ENCODE measurements around the gene DNAH6. TPM values are rescaled to one million over a fixed set of nuclear protein-coding genes. Genes with fewer than 3 reads are reported as not detected.

DNAH6 gene
- total RNA-seq, 4 donors from 2014 or later: 0.04 to 0.67 (median 0.27) TPM

DNA sequence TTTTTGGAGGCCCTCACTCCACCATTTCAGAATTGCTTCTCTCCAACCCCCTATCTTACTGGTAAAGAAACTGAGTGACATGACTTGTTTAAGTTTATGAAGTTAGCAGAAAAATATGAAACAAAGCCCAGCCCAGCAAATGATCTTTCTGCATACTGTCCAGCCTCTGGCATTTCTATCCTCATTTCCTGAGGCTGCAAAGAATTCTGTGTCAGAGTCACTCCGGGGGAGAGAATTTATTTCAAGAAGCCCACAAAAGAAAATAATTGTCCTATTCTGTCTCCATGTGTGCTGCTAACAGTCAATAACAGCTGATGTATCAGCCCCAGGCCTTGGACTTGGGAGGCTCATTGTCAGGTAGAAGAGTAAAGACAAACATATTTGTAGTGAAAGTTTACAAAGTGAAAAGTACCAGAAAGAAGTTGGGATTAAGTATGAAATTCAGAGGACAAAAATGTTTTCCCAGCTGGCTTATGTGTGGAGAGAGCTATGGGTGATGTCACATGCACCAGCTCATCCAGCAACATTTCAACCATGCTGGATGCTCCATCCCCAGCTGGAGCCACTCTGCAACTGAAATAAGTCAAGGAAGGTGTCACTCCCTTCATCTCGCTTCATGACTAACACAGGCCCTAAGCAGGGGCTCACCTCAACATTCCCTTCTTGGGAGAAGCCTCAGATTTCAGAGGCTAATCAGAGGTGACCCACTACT lies 322.3 kb downstream of the DNAH6 start:
- peaks cover 0 to 32% (median 0%) of the 10 kb centered on the region in 3 donors for H3K9me3 ChIP-seq
- no peaks in the 10 kb centered on the region for H3K4me1 ChIP-seq
- 0 to 57% methylated on average over 1 to 2 of the region's 2 CpGs for WGBS, 2 donors (ENCODE audit: low coverage in 1 of 2)
- H3K27ac ChIP-seq: no peak overlapping the region
- H3K4me3 ChIP-seq: no peak overlapping the region
- H3K27me3 ChIP-seq: no peaks in the 10 kb centered on the region
- TF ChIP-seq POLR2A (IDR thresholded peaks at IDR 0.05) (no peak), CTCF (IDR thresholded peaks at IDR 0.05) (no peak), EP300 (IDR thresholded peaks at IDR 0.05) (no peak), POLR2AphosphoS5 (IDR thresholded peaks at IDR 0.05) (no peak)
- no peak for ATAC-seq
- no peaks in the 10 kb centered on the region for H3K36me3 ChIP-seq

- no peak overlapping the region for H3K4me3 ChIP-seq
- H3K9me3 ChIP-seq: peaks cover 0 to 31% (median 0%) of the 10 kb centered on the region in 3 donors
- no peak for TF ChIP-seq EP300 (IDR thresholded peaks at IDR 0.05)
- no peak for TF ChIP-seq POLR2A (IDR thresholded peaks at IDR 0.05)
- no peak for TF ChIP-seq CTCF (IDR thresholded peaks at IDR 0.05)
- no peak for TF ChIP-seq POLR2AphosphoS5 (IDR thresholded peaks at IDR 0.05)
- no peaks in the 10 kb centered on the region for H3K4me1 ChIP-seq
- ATAC-seq: no peak
- H3K27me3 ChIP-seq: no peaks in the 10 kb centered on the region
- no peak overlapping the region for H3K27ac ChIP-seq
- no peaks in the 10 kb centered on the region for H3K36me3 ChIP-seq
- 73% methylated on average over 4 of the region's 4 CpGs; no CpG with 5 or more reads in 1 of the 2 donors for WGBS, 2 donors (ENCODE audit: low coverage in 1 of 2)
These were observed 323.6 kb downstream of the DNAH6 start for GRCh38 chr2:84839851-84840250.

DNA sequence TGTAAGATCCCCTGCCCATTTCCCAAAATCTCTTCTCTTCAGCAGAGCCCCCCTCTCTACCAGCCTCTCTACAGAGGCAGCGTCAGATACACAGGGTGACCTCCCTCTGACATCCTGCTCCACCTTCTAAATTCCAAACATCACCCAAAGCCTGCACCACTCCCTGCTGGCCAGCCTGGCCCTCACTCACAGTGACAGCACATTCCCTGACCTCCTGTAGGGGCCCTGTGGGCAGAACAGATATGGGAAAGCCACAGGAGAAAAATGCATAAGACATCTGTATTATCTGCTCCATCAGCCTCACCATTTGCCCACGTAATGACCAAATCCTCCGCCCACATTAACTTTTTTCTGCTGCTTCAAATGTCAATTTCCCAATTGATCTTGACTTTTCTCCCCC lies 324.0 kb downstream of the DNAH6 start:
- no peak for ATAC-seq
- WGBS, 2 donors (ENCODE audit: low coverage in 1 of 2): 54 to 65% methylated on average over 3 of the region's 3 CpGs
- no peaks in the 10 kb centered on the region for H3K4me1 ChIP-seq
- H3K9me3 ChIP-seq: peaks cover 0 to 27% (median 0%) of the 10 kb centered on the region in 3 donors
- H3K27me3 ChIP-seq: no peaks in the 10 kb centered on the region
- H3K36me3 ChIP-seq: no peaks in the 10 kb centered on the region
- TF ChIP-seq POLR2A (IDR thresholded peaks at IDR 0.05) (no peak), EP300 (IDR thresholded peaks at IDR 0.05) (no peak), POLR2AphosphoS5 (IDR thresholded peaks at IDR 0.05) (no peak), CTCF (IDR thresholded peaks at IDR 0.05) (no peak)
- no peak overlapping the region for H3K27ac ChIP-seq
- H3K4me3 ChIP-seq: no peak overlapping the region

- no peaks in the 10 kb centered on the region for H3K4me1 ChIP-seq
- no peak overlapping the region for H3K4me3 ChIP-seq
- no peaks in the 10 kb centered on the region for H3K27me3 ChIP-seq
- H3K36me3 ChIP-seq: no peaks in the 10 kb centered on the region
- H3K27ac ChIP-seq: no peak overlapping the region
- H3K9me3 ChIP-seq: peaks cover 0 to 14% (median 0%) of the 10 kb centered on the region in 3 donors
- WGBS, 2 donors (ENCODE audit: low coverage in 1 of 2): 82 to 93% methylated on average over 3 to 6 of the region's 6 CpGs
- no peak for ATAC-seq
- no peak for TF ChIP-seq POLR2AphosphoS5 (IDR thresholded peaks at IDR 0.05)
- TF ChIP-seq EP300 (IDR thresholded peaks at IDR 0.05): no peak
- TF ChIP-seq POLR2A (IDR thresholded peaks at IDR 0.05): no peak
- no peak for TF ChIP-seq CTCF (IDR thresholded peaks at IDR 0.05)
These were observed 325.3 kb downstream of the DNAH6 start for GRCh38 chr2:84841577-84841976.

GRCh38 chr2:84844141-84844540 lies 327.8 kb downstream of the DNAH6 start:
- H3K36me3 ChIP-seq: no peaks in the 10 kb centered on the region
- no peaks in the 10 kb centered on the region for H3K9me3 ChIP-seq
- H3K4me1 ChIP-seq: no peaks in the 10 kb centered on the region
- no peak for ATAC-seq
- no peaks in the 10 kb centered on the region for H3K27me3 ChIP-seq
- WGBS, 2 donors (ENCODE audit: low coverage in 1 of 2): 88 to 89% methylated on average over 6 to 8 of the region's 8 CpGs
- TF ChIP-seq EP300 (IDR thresholded peaks at IDR 0.05): no peak
- no peak overlapping the region for H3K4me3 ChIP-seq
- H3K27ac ChIP-seq: no peak overlapping the region

All from gastroesophageal sphincter (tissue), 4 donors.